ENCODE measurements around the gene LRRTM2.

GRCh38 chr5:138922494-138922893 is 47.4 kb upstream of the LRRTM2 start:
- no peak for TF ChIP-seq NFRKB (IDR thresholded peaks at IDR 0.05)
- no peak for TF ChIP-seq ELF4 (IDR thresholded peaks at IDR 0.05)
- TF ChIP-seq SUZ12 (IDR thresholded peaks at IDR 0.05) = no peak
- TF ChIP-seq TARDBP (IDR thresholded peaks at IDR 0.05) = no peak
- no peak for TF ChIP-seq SP1 (IDR thresholded peaks at IDR 0.05)
